Heart right ventricle (tissue), 16 donors: ENCODE results near the gene KIF3C. TPM values are rescaled to one million over a fixed set of nuclear protein-coding genes. Genes with fewer than 3 reads are reported as not detected.
A peak's percentile ranks its signal among the peaks of the same experiment; 100 is the strongest.
"Not testable (repeated sequence)": the region's sequence is repeated elsewhere in the genome, so short reads cannot be mapped to it uniquely, and the experiment has no call there.

Experiments used
- ATAC-seq, 8 donors: fragments of 200-7000 bp; cut with Tn5 transposase; one replicate each; pipeline ENCODE4 v1.9.1; 2020; ENCODE audit warnings: mild to moderate bottlenecking in 8 of 8, moderate library complexity in 8 of 8, moderate number of reproducible peaks in 1 of 8
- DNase-seq, 2 donors: peaks; one replicate each; pipeline ENCODE4 v3.0.0-alpha.2; 2020
- H3K27ac ChIP-seq, 10 donors: fragments of 200-600 bp; sonication (generic) in 2 of 10; one replicate each; pipeline versions ENCODE4 v1.5.0 to v1.8.0; 2020 to 2022; ENCODE audit warnings: mild to moderate bottlenecking in 3 of 10
- H3K27me3 ChIP-seq, 7 donors: fragments of 200-600 bp; one replicate each; pipeline ENCODE4 v1.8.0; 2021 to 2022; ENCODE audit warnings: mild to moderate bottlenecking in 2 of 7
- H3K36me3 ChIP-seq, 9 donors: fragments of 200-600 bp; sonication (generic) in 1 of 9; one replicate each; pipeline versions ENCODE4 v1.5.0 to v1.8.0; 2020 to 2022; ENCODE audit warnings: mild to moderate bottlenecking in 2 of 9
- H3K4me1 ChIP-seq, 9 donors: fragments of 200-600 bp; sonication (generic) in 1 of 9; one replicate each; pipeline versions ENCODE4 v1.5.0 to v1.8.0; 2020 to 2022; ENCODE audit warnings: mild to moderate bottlenecking in 4 of 9
- H3K4me3 ChIP-seq, 10 donors: fragments of 200-600 bp; sonication (generic) in 2 of 10; one replicate each; pipeline versions ENCODE4 v1.5.0 to v1.8.0; 2020 to 2022; ENCODE audit warnings: mild to moderate bottlenecking in 7 of 10, moderate library complexity in 2 of 10
- H3K9me3 ChIP-seq, 11 donors: fragments of 200-600 bp in 10 of 11; sonication (generic) in 2 of 11; one replicate each; pipeline versions ENCODE4 v1.5.0 to v1.8.0; 2013 to 2022; ENCODE audit warnings: mild to moderate bottlenecking in 2 of 11, control low read depth in 1 of 11, moderate library complexity in 1 of 11
- CTCF ChIP-seq, 9 donors: fragments of 200-600 bp; sonication (generic) in 2 of 9; IDR thresholded peaks; one replicate each; pipeline versions ENCODE4 v1.5.0 to v1.8.0; 2021 to 2022; ENCODE audit warnings: antibody characterized with exemption in 9 of 9, mild to moderate bottlenecking in 5 of 9, moderate library complexity in 1 of 9
- WGBS, 2 donors: extraction: QIAGEN DNeasy Blood & Tissue Kit; methylation state at CpG; one replicate each; pipeline ENCODE4 v1.1.7; 2013; ENCODE audit warnings: inconsistent platforms in 1 of 2; 5-methylcytosine and 5-hydroxymethylcytosine counted together
- intact Hi-C, 10 donors: fragments of 100-400 bp; cut with DNase I; formaldehyde crosslinking; loops; one replicate each; pipeline versions ENCODE4 v1.11.1 to v1.14.2; 2022
- long read RNA-seq, 3 donors: library from polyadenylated mRNA; unstranded; transcript quantifications; one replicate each; pipeline ENCODE4 v2.0.0, GENCODE V29; 2020 to 2021
- polyA plus RNA-seq, 2 donors: library from polyadenylated mRNA; stranded (reverse); fragments of 200-250 nt; gene quantifications; one replicate each; pipeline ENCODE4 v1.2.3, GENCODE V29; 2013
- total RNA-seq, 10 donors: library from RNA; stranded (reverse); fragmentation: NEBNext Ultra II Directional in 3 of 10; extraction: Animal tissue kit (Norgen Biotek cat#: 25700) in 3 of 10; gene quantifications; one replicate each; pipeline versions ENCODE4 v1.2.1 to v1.2.4, GENCODE V29; 2021 to 2023
- donor health status: Arrhythmogenic right ventricular cardiomyopathy.
- donor health status: ischemic (EF 13 %, LVEDD 7.1; RV severe dilation, severe dysfunction).
- donor health status: healthy with polysubstance abuse.
- donor health status: DM: no; HTN: yes; CAD: no.
- donor health status: DM: no; HTN: no; CAD: no.
- donor health status: ischemic (EF 25% LVEDD 6.9; RV normal size, moderate dysfunction).
- donor health status: ischemic (EF 25% LVEDD 5.7; RV mildly dilated, moderate dysfunction).
- donor health status: healthy.
- donor health status: DM: yes; HTN: yes; CAD: no.
- donor health status: Ischemic cardiomyopathy.
- donor health status: ischemic (EF 35%, LVEDD 5.7; RV mildly dilated, moderate dysfunction).
- donor health status: nonischemic (EF 11% LVEDD 7.7; RV severe dilation, severe dysfunction).
- donor health status: DM: yes; HTN: yes; CAD: no.
- donor health status: PGD.
- donor health status: ischemic (EF 29% LVEDD 5.4; RV normal size, mild dysfunction).
- donor health status: nonischemic (EF 23%, LVEDD 6.1; RV moderate dilation, normal function).

The KIF3C gene
- total RNA-seq (1 to 10 TPM; 1.4 to 4.2 (median 2.7) TPM), polyA plus RNA-seq (1 to 10 TPM; 1.1 to 1.2 TPM)
- long read RNA-seq, donor 1, partial matches to known transcripts = 0 of 3 reads
- long read RNA-seq, donor 1, other reads (novel, unspliced or antisense) = 1 of 3 reads
- long read RNA-seq, donor 2, full-length matches to known transcripts = 2 of 4 reads
- long read RNA-seq, donor 2, partial matches to known transcripts = 0 of 4 reads
- long read RNA-seq, donor 2, other reads (novel, unspliced or antisense) = 2 of 4 reads
- long read RNA-seq, donor 3, full-length matches to known transcripts = 1 of 1 reads
- long read RNA-seq, donor 3, partial matches to known transcripts = 0 of 1 reads
- long read RNA-seq, donor 3, other reads (novel, unspliced or antisense) = 0 of 1 reads

GRCh38 chr2:25982273-25982967 lies at the start of gene KIF3C:
TSS of gene KIF3C (minus strand) at chr2:25982497. CDS start at chr2:25981917, 580 bp downstream.
- WGBS, 2 donors = 0% methylated on average over 42 to 58 of the region's 58 CpGs
- intact Hi-C loops = no loop called here
- DNase-seq = peak; percentile 70 to 76
- H3K4me1 ChIP-seq = peaks cover 0 to 48% (median 15%) of the 10 kb centered on the region in 9 donors
- H3K27me3 ChIP-seq = no peaks in the 10 kb centered on the region
- peak within 1 kb of the TSS in 7 of 10 donors; percentile 61 to 81 (median 68) for H3K27ac ChIP-seq
- H3K4me3 ChIP-seq = peak within 1 kb of the TSS; percentile 69 to 95 (median 88)
- H3K36me3 ChIP-seq = no peaks in the 10 kb centered on the region
- no peaks in the 10 kb centered on the region for H3K9me3 ChIP-seq
- peak; percentile 72 to 83 (median 80) for ATAC-seq
- no peak for TF ChIP-seq CTCF (IDR thresholded peaks at IDR 0.05)

GRCh38 chr2:26028083-26028482 lies 45.8 kb upstream of the KIF3C start:
- intact Hi-C loops, H3K27ac ChIP-seq, H3K36me3 ChIP-seq, DNase-seq, ATAC-seq, H3K27me3 ChIP-seq, H3K4me3 ChIP-seq, H3K9me3 ChIP-seq: not testable (repeated sequence)
- 94 to 95% methylated on average over 16 of the region's 16 CpGs for WGBS, 2 donors
- H3K4me1 ChIP-seq = peaks cover 0 to 17% (median 6%) of the 10 kb centered on the region in 9 donors

GRCh38 chr2:26025509-26025908 lies 43.2 kb upstream of the KIF3C start:
- Histone ChIP-seq H3K36me3 (no peaks in the 10 kb centered on the region), H3K9me3 (peaks cover 0 to 7% (median 0%) of the 10 kb centered on the region in 11 donors), H3K27ac (no peak overlapping the region), H3K27me3 (no peaks in the 10 kb centered on the region), H3K4me1 (peaks cover 0 to 10% (median 0%) of the 10 kb centered on the region in 9 donors), H3K4me3 (no peak overlapping the region)
- no peak for DNase-seq
- ATAC-seq = no peak
- TF ChIP-seq CTCF (IDR thresholded peaks at IDR 0.05) = no peak
- intact Hi-C loops = no loop called here

- Histone ChIP-seq H3K9me3 (peaks cover 0 to 7% (median 0%) of the 10 kb centered on the region in 11 donors), H3K4me3 (no peak overlapping the region), H3K4me1 (peaks cover 0 to 10% (median 0%) of the 10 kb centered on the region in 9 donors), H3K27me3 (no peaks in the 10 kb centered on the region), H3K27ac (no peak overlapping the region), H3K36me3 (no peaks in the 10 kb centered on the region)
- no peak for ATAC-seq
- intact Hi-C loops = no loop called here
- no peak for DNase-seq
- TF ChIP-seq CTCF (IDR thresholded peaks at IDR 0.05) = no peak
- 96 to 97% methylated on average over 2 of the region's 2 CpGs for WGBS, 2 donors
Measured at GRCh38 chr2:26024260-26024659, 42.0 kb upstream of the KIF3C start.
